ENCODE results near the gene SLC25A15. TPM values are rescaled to one million over a fixed set of nuclear protein-coding genes. Genes with fewer than 3 reads are reported as not detected.

The SLC25A15 gene
- total RNA-seq, 1 experiment from 2014 or later: 24.5 TPM

DNA sequence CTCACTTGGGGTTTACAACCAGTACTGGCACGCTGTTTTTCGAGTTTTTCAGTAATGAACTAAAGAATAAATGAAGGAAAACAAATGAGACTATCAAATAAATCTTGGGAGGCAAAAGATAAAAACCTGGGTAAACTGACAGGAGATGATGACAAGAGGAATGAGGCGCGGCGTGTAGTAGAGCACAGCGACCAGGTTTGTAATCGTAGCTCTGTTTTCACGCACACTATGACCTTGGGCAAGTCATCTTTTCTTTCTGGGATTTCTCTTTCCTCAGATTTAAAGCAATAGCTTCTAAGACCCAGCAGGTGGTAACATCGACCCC lies 18.8 kb upstream of the SLC25A15 start:
- Histone ChIP-seq H3K4me2 (ENCODE audit: low read length) (peak overlapping the region; percentile 93), H3K4me3 (replicated peaks in 1 of 2; ENCODE audit: low read depth in 1 of 2, low read length in 2 of 2) (peak overlapping the region; percentile 86 to 94), H3K9ac (ENCODE audit: low read length) (peak overlapping the region; percentile 77), H3K36me3 (ENCODE audit: control insufficient read depth in 1 of 2, insufficient read depth in 2 of 2, low read length in 2 of 2) (peaks cover 0 to 2% of the 10 kb centered on the region in 2 experiments; a peak in 1 of 4 replicates), H3K79me2 (ENCODE audit: insufficient read depth, low read length) (peaks cover 17% of the 10 kb centered on the region), H2AFZ (ENCODE audit: low read depth, low read length, poor library complexity, severe bottlenecking) (peak overlapping the region; percentile 19), H3K27ac (ENCODE audit: low read depth, low read length) (peak overlapping the region; percentile 66), H3K9me2 (ENCODE audit: insufficient read depth) (no peaks in the 10 kb centered on the region), H3K27me3 (ENCODE audit: insufficient read depth, low read length) (no peaks in the 10 kb centered on the region), H3K4me1 (ENCODE audit: control insufficient read depth in 1 of 2, insufficient read depth in 2 of 2, low read length in 2 of 2) (peaks cover 7 to 13% of the 10 kb centered on the region in 2 experiments; a peak in 2 of 4 replicates), H3K9me3 (ENCODE audit: control insufficient read depth in 1 of 2, insufficient read depth in 1 of 2, low read depth in 1 of 2, low read length in 2 of 2) (no peaks in the 10 kb centered on the region), H4K20me1 (ENCODE audit: insufficient read depth) (no peaks in the 10 kb centered on the region)
- DNase-seq (ENCODE audit: low read depth, low spot score) (no peak), ATAC-seq (no peak)
- TSS peak; percentile 74 for BruUV-seq (replicated peaks)
- ChIA-PET CTCF (no interaction called here), POLR2A (interaction anchor here (0.6 kb wide), 1 partner anchor 325 kb away, joined by 3 read pairs; no protein-coding TSS in a partner anchor), RAD21 (ENCODE audit: low non-redundant PET in 1 of 2, low total read pairs in 2 of 2, uncharacterized antibody in 2 of 2, unreplicated experiment in 2 of 2) (no interaction called here)
- TF ChIP-seq FOSL1 (IDR thresholded peaks at IDR 0.05; ENCODE audit: low read depth): no peak
- TF ChIP-seq YY1 (IDR thresholded peaks at IDR 0.05; ENCODE audit: extremely low read depth, insufficient replicate concordance, low read depth, low read length): no peak
- no peak for TF ChIP-seq TCF7L2 (IDR thresholded peaks at IDR 0.05; ENCODE audit: borderline replicate concordance, extremely low read depth, insufficient read depth, insufficient read length)
- no peak for TF ChIP-seq POLR2A (IDR thresholded peaks at IDR 0.05; ENCODE audit: borderline replicate concordance, extremely low read depth, insufficient read depth, insufficient read length)
- TF ChIP-seq SIN3A (IDR thresholded peaks at IDR 0.05; ENCODE audit: low read depth): no peak
- TF ChIP-seq SRF (IDR thresholded peaks at IDR 0.05; ENCODE audit: low read depth): no peak
- TF ChIP-seq CBX3 (IDR thresholded peaks at IDR 0.05; ENCODE audit: low read depth): no peak
- TF ChIP-seq RAD21 (IDR thresholded peaks at IDR 0.05; ENCODE audit: low read depth): no peak
- TF ChIP-seq REST (IDR thresholded peaks at IDR 0.05; ENCODE audit: low read depth): no peak
- TF ChIP-seq, protein P1, sequence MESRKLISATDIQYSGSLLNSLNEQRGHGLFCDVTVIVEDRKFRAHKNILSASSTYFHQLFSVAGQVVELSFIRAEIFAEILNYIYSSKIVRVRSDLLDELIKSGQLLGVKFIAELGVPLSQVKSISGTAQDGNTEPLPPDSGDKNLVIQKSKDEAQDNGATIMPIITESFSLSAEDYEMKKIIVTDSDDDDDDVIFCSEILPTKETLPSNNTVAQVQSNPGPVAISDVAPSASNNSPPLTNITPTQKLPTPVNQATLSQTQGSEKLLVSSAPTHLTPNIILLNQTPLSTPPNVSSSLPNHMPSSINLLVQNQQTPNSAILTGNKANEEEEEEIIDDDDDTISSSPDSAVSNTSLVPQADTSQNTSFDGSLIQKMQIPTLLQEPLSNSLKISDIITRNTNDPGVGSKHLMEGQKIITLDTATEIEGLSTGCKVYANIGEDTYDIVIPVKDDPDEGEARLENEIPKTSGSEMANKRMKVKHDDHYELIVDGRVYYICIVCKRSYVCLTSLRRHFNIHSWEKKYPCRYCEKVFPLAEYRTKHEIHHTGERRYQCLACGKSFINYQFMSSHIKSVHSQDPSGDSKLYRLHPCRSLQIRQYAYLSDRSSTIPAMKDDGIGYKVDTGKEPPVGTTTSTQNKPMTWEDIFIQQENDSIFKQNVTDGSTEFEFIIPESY (IDR thresholded peaks at IDR 0.05; ENCODE audit: extremely low read depth, insufficient replicate concordance, low read length): no peak
- TF ChIP-seq SP1 (IDR thresholded peaks at IDR 0.05; ENCODE audit: low read depth): no peak
- TF ChIP-seq CEBPB (IDR thresholded peaks at IDR 0.05; ENCODE audit: low read depth): no peak
- TF ChIP-seq, protein P2, sequence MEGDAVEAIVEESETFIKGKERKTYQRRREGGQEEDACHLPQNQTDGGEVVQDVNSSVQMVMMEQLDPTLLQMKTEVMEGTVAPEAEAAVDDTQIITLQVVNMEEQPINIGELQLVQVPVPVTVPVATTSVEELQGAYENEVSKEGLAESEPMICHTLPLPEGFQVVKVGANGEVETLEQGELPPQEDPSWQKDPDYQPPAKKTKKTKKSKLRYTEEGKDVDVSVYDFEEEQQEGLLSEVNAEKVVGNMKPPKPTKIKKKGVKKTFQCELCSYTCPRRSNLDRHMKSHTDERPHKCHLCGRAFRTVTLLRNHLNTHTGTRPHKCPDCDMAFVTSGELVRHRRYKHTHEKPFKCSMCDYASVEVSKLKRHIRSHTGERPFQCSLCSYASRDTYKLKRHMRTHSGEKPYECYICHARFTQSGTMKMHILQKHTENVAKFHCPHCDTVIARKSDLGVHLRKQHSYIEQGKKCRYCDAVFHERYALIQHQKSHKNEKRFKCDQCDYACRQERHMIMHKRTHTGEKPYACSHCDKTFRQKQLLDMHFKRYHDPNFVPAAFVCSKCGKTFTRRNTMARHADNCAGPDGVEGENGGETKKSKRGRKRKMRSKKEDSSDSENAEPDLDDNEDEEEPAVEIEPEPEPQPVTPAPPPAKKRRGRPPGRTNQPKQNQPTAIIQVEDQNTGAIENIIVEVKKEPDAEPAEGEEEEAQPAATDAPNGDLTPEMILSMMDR (IDR thresholded peaks at IDR 0.05 in 2 of 3, conservative IDR thresholded peaks at IDR 0.05 in 1 of 3; ENCODE audit: borderline replicate concordance in 1 of 3, insufficient read depth in 1 of 3, low read depth in 2 of 3, low read length in 2 of 3): no peak
- TF ChIP-seq POLR2AphosphoS5 (IDR thresholded peaks at IDR 0.05; ENCODE audit: low read depth, low read length): no peak
- TF ChIP-seq JUND (IDR thresholded peaks at IDR 0.05): no peak
- no peak for TF ChIP-seq EZH2phosphoT487 (IDR thresholded peaks at IDR 0.05; ENCODE audit: borderline replicate concordance)
- TF ChIP-seq ELF1 (IDR thresholded peaks at IDR 0.05; ENCODE audit: borderline replicate concordance, low read depth): no peak
- TF ChIP-seq MAX (IDR thresholded peaks at IDR 0.05): no peak
- intact Hi-C loops (cut with micrococcal nuclease): loop anchor here (10.0 kb wide), 1 partner anchor 224 kb away; no protein-coding TSS in a partner anchor

All from HCT116 (cell line).